Fibroblast of lung (primary cell): ENCODE data around the gene PRDM7. TPM values are rescaled to one million over a fixed set of nuclear protein-coding genes. Genes with fewer than 3 reads are reported as not detected.
"Not testable (repeated sequence)": the region's sequence is repeated elsewhere in the genome, so short reads cannot be mapped to it uniquely, and the experiment has no call there.

Source experiments
- DNase-seq, 2 donors: peaks; one replicate each; pipeline versions ENCODE4 v3.0.0 to v3.0.0-alpha.2; 2010; ENCODE audit warnings: low read depth in 2 of 2
- H2AFZ ChIP-seq: 2 replicates; pipeline ENCODE4 v1.5.1; 2012; ENCODE audit warnings: low read length, control low read depth, inconsistent platforms
- H3K27ac ChIP-seq: 2 replicates; pipeline ENCODE4 v1.5.1; 2011; ENCODE audit warnings: low read length, control low read depth; ENCODE audit not compliant: insufficient read depth
- H3K27me3 ChIP-seq: 2 replicates; pipeline ENCODE4 v1.5.1; 2011; ENCODE audit warnings: mild to moderate bottlenecking, low read length; ENCODE audit not compliant: control insufficient read depth, insufficient read depth
- H3K36me3 ChIP-seq: 2 replicates; pipeline ENCODE4 v1.5.1; 2011; ENCODE audit warnings: low read length; ENCODE audit not compliant: control insufficient read depth, insufficient read depth
- H3K4me1 ChIP-seq: 2 replicates; pipeline ENCODE4 v1.5.1; 2011; ENCODE audit warnings: low read length; ENCODE audit not compliant: control insufficient read depth, insufficient read depth; ENCODE audit errors: extremely low read depth
- H3K4me2 ChIP-seq: 2 replicates; pipeline ENCODE4 v1.5.1; 2011; ENCODE audit warnings: low read length, control low read depth; ENCODE audit not compliant: insufficient read depth; ENCODE audit errors: extremely low read depth
- H3K4me3 ChIP-seq, 4 experiments: fragments of 200-600 bp in 1 of 4; sonication (generic) in 1 of 4; replicated peaks in 1 of 4; 2 replicates each; pipeline ENCODE4 v1.5.1; 2011 to 2016; ENCODE audit warnings: low read length in 4 of 4, low read depth in 3 of 4, mild to moderate bottlenecking in 3 of 4, control low read depth in 2 of 4, inconsistent platforms in 1 of 4, mixed read lengths in 1 of 4; ENCODE audit not compliant: insufficient read depth in 1 of 4; ENCODE audit errors: control extremely low read depth in 1 of 4
- H3K79me2 ChIP-seq: 2 replicates; pipeline ENCODE4 v1.5.1; 2012; ENCODE audit warnings: mild to moderate bottlenecking, low read length, inconsistent platforms; ENCODE audit not compliant: control insufficient read depth, insufficient read depth
- H3K9ac ChIP-seq: 2 replicates; pipeline ENCODE4 v1.5.1; 2011; ENCODE audit warnings: mild to moderate bottlenecking, low read length, control low read depth; ENCODE audit not compliant: insufficient read depth
- H3K9me3 ChIP-seq: 2 replicates; pipeline ENCODE4 v1.5.1; 2012; ENCODE audit warnings: low read depth, low read length; ENCODE audit not compliant: control insufficient read depth, insufficient read depth
- H4K20me1 ChIP-seq: 2 replicates; pipeline ENCODE4 v1.5.1; 2011; ENCODE audit warnings: low read length; ENCODE audit not compliant: control insufficient read depth, insufficient read depth; ENCODE audit errors: extremely low read depth
- polyA plus RNA-seq, 2 donors: library from polyadenylated mRNA; depleted of rRNA in 1 of 2; stranded (reverse) in 1 of 2; unstranded in 1 of 2; fragments of >200 nt; gene quantifications; 2 replicates each; pipeline ENCODE4 v1.2.1, GENCODE V29; 2011 to 2012; ENCODE audit warnings: missing spikeins in 1 of 2
- total RNA-seq: library from RNA; depleted of rRNA; stranded (reverse); fragments of >200 nt; gene quantifications from 2 replicates; pipeline ENCODE4 v1.2.1, GENCODE V29; 2014

PRDM7 gene
- total and polyA plus RNA-seq, 2 donors (not counting 1 experiment from before 2014, with no cell fraction given) = not detected

DNA sequence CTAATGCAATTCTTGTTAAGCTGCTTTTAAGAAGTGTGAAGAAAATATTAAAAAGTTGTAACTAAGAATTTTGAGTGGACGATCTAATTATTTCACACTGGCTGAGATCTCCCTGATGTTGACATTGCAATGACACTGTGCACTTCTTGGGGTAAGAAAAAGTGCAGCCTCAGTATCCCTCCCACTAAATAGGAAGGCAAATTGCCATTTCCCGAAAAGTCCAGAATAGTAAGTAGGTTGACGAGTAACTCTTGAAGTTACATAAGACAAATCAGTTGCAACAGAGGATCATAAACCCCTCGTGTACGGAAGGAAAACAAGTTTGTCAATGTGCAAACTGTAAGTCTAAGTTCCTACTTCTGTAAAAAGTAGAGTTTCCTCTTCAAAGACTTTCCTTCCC lies 21.8 kb upstream of the PRDM7 start:
- H2AFZ ChIP-seq, H3K9me3 ChIP-seq, H3K36me3 ChIP-seq, H3K27ac ChIP-seq, DNase-seq, H3K9ac ChIP-seq, H4K20me1 ChIP-seq, H3K79me2 ChIP-seq, H3K27me3 ChIP-seq, H3K4me1 ChIP-seq, H3K4me2 ChIP-seq, H3K4me3 ChIP-seq: not testable (repeated sequence)

DNA sequence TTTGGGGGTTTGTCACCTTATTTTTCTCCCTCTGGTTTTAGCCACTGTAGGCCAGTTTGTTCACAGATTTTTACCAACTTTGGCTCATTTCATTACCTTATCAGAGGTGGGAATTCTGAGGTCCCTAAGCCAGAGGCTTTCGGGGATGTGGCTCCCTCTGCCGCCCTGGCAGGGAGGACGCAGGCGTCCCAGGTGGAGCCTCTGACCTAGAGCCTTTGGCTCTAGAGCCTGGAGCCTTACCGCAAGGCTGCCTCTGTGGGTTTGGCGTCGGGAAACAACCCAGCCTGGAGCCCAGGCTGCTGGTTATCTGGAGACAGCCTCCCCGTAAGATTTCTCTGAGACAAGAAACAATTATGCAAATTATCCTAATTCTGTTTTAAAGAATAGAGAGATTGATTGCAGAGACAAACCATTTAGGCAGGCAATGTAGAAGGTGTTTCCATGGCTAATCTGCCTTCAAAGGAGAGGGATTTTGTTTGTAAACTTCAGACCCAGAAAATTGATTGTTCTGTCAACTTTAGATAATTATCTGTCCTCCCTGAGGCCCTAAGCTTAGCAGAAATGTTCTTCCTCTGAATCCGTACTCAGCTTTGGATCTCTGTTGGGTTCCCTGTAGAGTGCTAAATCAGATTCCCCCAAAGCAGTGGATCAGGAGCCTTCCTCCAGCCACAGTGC lies 20.0 kb upstream of the PRDM7 start:
- H3K27me3 ChIP-seq, H3K4me2 ChIP-seq, H3K4me1 ChIP-seq, H3K9ac ChIP-seq, DNase-seq, H3K4me3 ChIP-seq, H3K27ac ChIP-seq, H3K9me3 ChIP-seq, H2AFZ ChIP-seq, H4K20me1 ChIP-seq, H3K79me2 ChIP-seq, H3K36me3 ChIP-seq: not testable (repeated sequence)

DNA sequence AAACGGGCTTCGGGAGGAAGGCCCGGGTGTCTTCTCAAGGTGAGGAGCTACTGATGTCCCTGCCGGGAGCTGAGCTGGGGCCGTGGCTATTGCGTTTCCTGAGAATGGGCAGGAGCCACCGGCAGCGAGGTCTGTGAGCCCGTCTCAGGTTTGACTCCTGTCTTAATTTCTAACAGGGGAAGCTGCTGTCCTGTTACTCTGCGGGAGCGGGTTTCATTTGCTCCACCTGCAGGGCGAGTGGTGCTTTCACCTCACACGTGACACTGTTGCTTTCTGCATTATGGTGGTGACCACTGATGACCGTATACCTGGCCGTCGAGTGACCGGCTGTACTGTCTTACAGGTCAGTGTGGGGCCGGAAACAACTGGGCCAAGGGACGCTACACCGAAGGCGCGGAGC lies 17.7 kb upstream of the PRDM7 start:
- not testable (repeated sequence) for H3K9me3 ChIP-seq

DNA sequence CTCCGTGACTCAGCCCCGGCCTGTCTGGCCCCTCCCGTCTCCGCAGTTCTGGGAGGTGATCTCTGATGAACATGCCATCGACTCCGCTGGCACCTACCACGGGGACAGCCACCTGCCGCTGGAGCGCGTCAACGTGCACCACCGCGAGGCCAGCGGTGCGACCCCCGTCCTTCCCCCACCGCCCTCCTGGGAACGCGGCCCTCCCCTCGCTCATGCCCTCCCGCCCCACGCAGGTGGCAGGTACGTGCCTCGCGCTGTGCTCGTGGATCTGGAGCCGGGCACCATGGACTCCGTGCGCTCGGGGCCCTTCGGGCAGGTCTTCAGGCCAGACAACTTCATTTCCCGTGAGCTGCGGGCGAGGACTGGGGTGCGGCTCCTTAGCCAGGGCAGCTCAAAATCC lies 17.2 kb upstream of the PRDM7 start:
- not testable (repeated sequence) for H3K27me3 ChIP-seq, DNase-seq

More for the DNA sequence above, 17.7 kb upstream of the PRDM7 start:
- not testable (repeated sequence) for H3K4me3 ChIP-seq, H3K27ac ChIP-seq, DNase-seq, H3K36me3 ChIP-seq, H2AFZ ChIP-seq, H3K9ac ChIP-seq, H3K27me3 ChIP-seq, H3K4me1 ChIP-seq, H3K4me2 ChIP-seq, H4K20me1 ChIP-seq, H3K79me2 ChIP-seq

DNA sequence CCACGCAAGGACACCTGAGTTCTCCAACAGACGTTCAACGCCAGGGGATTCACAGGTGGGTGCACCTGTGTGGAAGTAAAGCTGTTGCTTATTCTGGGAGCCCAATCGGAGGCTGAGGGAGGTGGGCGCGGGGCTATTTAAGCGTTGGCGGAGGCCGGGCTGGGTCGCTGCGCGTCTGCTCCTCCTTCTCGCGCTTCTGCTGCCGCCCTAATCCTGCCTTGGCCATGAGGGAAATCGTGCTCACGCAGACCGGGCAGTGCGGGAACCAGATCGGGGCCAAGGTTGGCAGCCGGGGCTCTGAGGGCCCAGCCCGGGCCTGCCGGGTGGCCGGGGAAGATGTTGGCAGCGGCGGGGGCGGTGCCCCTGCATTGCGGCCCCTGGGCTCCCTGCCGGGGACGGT lies 16.7 kb upstream of the PRDM7 start:
- not testable (repeated sequence) for H3K27ac ChIP-seq

More for the DNA sequence above, 17.2 kb upstream of the PRDM7 start:
- not testable (repeated sequence) for H3K9me3 ChIP-seq, H3K9ac ChIP-seq, H4K20me1 ChIP-seq, H3K4me1 ChIP-seq, H3K27ac ChIP-seq, H3K36me3 ChIP-seq, H3K4me2 ChIP-seq, H3K79me2 ChIP-seq, H2AFZ ChIP-seq, H3K4me3 ChIP-seq

DNA sequence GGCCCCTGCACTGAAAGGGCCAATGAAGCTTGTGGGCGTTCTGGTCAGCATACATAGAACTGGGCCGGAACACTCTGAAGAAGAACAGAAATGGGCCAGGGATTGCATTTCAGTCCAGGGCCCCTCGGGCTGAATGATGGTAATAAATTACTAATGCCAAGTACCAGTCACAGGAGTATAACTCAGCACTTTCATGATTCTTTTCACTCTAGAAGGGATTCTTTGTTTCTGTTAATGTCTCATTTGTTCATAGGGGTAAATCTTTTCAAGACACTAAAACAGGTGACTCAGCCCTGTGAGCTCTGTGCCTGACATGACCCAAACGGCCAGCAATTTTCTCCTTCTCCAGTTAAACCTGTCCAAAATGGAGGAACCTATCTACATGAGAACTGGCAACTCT lies 15.7 kb upstream of the PRDM7 start:
- not testable (repeated sequence) for H3K27ac ChIP-seq, H3K4me3 ChIP-seq

More for the DNA sequence above, 16.7 kb upstream of the PRDM7 start:
- H3K9ac ChIP-seq, H3K27me3 ChIP-seq, H3K4me1 ChIP-seq, H3K36me3 ChIP-seq, H2AFZ ChIP-seq, H3K79me2 ChIP-seq, DNase-seq, H4K20me1 ChIP-seq, H3K4me3 ChIP-seq, H3K9me3 ChIP-seq, H3K4me2 ChIP-seq: not testable (repeated sequence)

More for the DNA sequence above, 15.7 kb upstream of the PRDM7 start:
- H3K36me3 ChIP-seq, H2AFZ ChIP-seq, H3K4me1 ChIP-seq, DNase-seq, H3K27me3 ChIP-seq, H4K20me1 ChIP-seq, H3K9me3 ChIP-seq, H3K79me2 ChIP-seq, H3K4me2 ChIP-seq, H3K9ac ChIP-seq: not testable (repeated sequence)
